T47D (cell line): Measurements from ENCODE around the gene ERG.

Experiments used
- DNase-seq, 2 experiments: peaks; one replicate each; pipeline versions ENCODE4 v3.0.0 to v3.0.0-alpha.2; 2011 to 2012; ENCODE audit warnings: low read depth in 1 of 2, low spot score in 1 of 2
- JUND ChIP-seq: IDR thresholded peaks from 2 replicates; pipeline ENCODE4 v1.6.1; 2012; ENCODE audit warnings: low read depth
- in situ Hi-C: cut with HindIII; loops from 2 replicates; pipeline ENCODE4 v1.10.0; 2016; ENCODE audit warnings: low sequenced_read_pairs, low pct_unique_long_range_greater_than_20kb

The ERG gene

DNA sequence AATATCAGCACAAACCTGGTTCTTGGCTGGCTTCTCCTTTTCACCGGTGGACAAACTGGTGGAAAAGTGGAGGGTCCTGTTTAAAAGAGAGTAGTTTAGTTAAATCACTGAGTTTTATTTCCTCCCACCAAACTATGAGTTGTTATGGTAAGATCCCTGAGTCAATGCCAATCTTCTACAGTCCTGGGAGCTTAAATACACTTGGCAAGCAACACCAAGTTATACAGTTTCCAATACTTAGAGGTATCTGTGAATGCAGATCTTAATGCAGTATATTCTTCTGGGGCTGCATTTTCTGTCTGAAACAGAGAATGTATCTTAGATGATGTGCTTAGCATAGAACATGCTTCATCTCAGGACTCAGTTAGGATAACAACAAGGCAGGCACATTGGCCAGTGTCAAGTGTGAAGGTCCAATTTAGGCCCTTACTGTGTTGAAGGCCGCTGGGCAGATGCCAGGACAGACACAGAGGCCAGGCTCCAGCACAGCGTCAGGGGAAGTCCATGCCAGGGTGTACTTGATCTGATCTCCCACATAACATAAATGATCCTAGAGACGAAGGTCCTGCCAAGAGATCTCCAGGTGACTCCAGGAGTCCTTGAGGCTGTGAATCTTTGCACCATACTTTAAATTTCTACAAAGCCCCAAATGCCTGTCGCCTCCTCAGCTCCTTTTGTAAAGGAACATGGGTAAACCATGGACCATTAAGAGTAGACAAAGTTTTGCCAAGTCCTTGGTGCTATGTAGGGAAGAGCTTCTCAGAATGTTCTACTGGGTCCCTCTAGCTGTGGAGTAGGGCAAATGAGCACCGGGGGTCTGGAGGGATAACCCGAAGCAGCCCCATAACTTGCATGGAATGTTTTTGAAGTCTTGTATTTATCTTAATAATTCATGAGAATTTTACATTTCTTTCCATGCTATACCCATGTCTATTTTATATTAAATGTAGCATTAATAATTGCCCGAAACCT lies 164.7 kb downstream of the ERG start:
- no peak for DNase-seq
- in situ Hi-C loops, result no loop called here
- TF ChIP-seq JUND, result no peak

DNA sequence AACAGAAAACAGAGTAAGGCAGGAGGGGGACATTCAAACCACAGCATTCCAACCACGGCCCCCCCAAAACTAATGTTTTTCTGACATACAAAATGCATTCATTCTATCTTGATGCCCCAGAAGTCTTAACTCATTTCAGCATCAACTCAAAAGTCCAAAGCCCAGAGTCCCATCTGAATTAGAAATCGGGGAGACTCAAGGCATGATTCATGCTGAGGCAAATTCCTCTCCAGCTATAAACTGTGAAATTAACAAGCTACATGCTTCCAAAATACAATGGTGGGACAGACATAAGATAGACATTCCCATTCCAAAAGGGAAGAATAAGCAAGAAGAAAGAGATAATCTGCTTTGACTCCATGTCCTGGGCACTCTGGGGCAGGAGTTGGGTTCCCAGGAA lies 167.6 kb downstream of the ERG start:
- in situ Hi-C loops, result no loop called here
- no peak for TF ChIP-seq JUND
- DNase-seq, result no peak
